Measurements from ENCODE around the gene TGM5. TPM values are rescaled to one million over a fixed set of nuclear protein-coding genes. Genes with fewer than 3 reads are reported as not detected.

TGM5 gene
- total and polyA plus RNA-seq, 2 donors (not counting 1 experiment from before 2014, with no cell fraction given) = 0.42 TPM; not detected in 1

GRCh38 chr15:43206054-43206453 is 60.7 kb downstream of the TGM5 start:
- peaks cover 23% of the 10 kb centered on the region for H3K27me3 Mint-ChIP-seq

More at GRCh38 chr15:43206054-43206453, 60.7 kb downstream of the TGM5 start:
- Histone ChIP-seq H3K27ac (ENCODE audit: low read length in 2 of 2) (no peak overlapping the region), H3K4me3 (ENCODE audit: control extremely low read depth in 1 of 5, extremely low read depth in 1 of 5, insufficient read depth in 1 of 5, low read depth in 2 of 5, low read length in 4 of 5) (no peak overlapping the region), H3K27me3 (replicated peaks in 1 of 4; ENCODE audit: control extremely low read depth in 1 of 4, control insufficient read depth in 3 of 4, insufficient read depth in 4 of 4, low read length in 3 of 4) (peaks cover 0 to 11% (median 2%) of the 10 kb centered on the region in 4 experiments), H3K79me2 (ENCODE audit: control insufficient read depth, insufficient read depth, low read length) (no peaks in the 10 kb centered on the region), H4K20me1 (ENCODE audit: control insufficient read depth, insufficient read depth, low read length, poor library complexity, severe bottlenecking) (no peaks in the 10 kb centered on the region), H3K9ac (ENCODE audit: low read length) (no peak overlapping the region), H3K9me3 (ENCODE audit: control extremely low read depth in 1 of 3, control insufficient read depth in 2 of 3, insufficient read depth in 1 of 3, low read length in 2 of 3) (no peaks in the 10 kb centered on the region), H2AFZ (ENCODE audit: insufficient read depth, low read depth, low read length, poor library complexity, severe bottlenecking) (no peak overlapping the region), H3K36me3 (replicated peaks in 1 of 2; ENCODE audit: control extremely low read depth in 1 of 2, control insufficient read depth in 1 of 2, extremely low read depth in 1 of 2, insufficient read depth in 2 of 2, low read length in 1 of 2) (no peaks in the 10 kb centered on the region), H3K4me2 (replicated peaks; ENCODE audit: low read depth, low read length, poor library complexity, severe bottlenecking) (no peak overlapping the region), H3K4me1 (ENCODE audit: control insufficient read depth in 2 of 2, insufficient read depth in 2 of 2, low read length in 2 of 2) (no peaks in the 10 kb centered on the region)
- H3K4me3 Mint-ChIP-seq = no peak overlapping the region
- ATAC-seq (ENCODE audit: low read depth) (no peak), DNase-seq (no peak)
- intact Hi-C loops (cut with micrococcal nuclease) = no loop called here
- H3K4me1 Mint-ChIP-seq = peaks cover 5% of the 10 kb centered on the region
- 89% methylated on average over 4 of the region's 5 CpGs for WGBS (ENCODE audit: insufficient coverage)
- ChIA-PET CTCF (no interaction called here), POLR2A (no interaction called here)
- TF ChIP-seq EZH2 (IDR thresholded peaks at IDR 0.05; ENCODE audit: borderline replicate concordance, insufficient read depth, low read depth, low read length, poor library complexity, severe bottlenecking) (no peak), CTCF (IDR thresholded peaks at IDR 0.05) (no peak)
- H3K9me3 Mint-ChIP-seq (ENCODE audit: insufficient read depth) = no peaks in the 10 kb centered on the region
- no peak overlapping the region for H3K27ac Mint-ChIP-seq
